WTC11 (cell line): ENCODE measurements around the gene DMKN. TPM values are rescaled to one million over a fixed set of nuclear protein-coding genes. Genes with fewer than 3 reads are reported as not detected.
A peak's percentile ranks its signal among the peaks of the same experiment; 100 is the strongest.

Source experiments
- ATAC-seq: fragments of 200-7000 bp; cut with Tn5 transposase; 2 replicates; pipeline ENCODE4 v1.10.0; 2021; ENCODE audit warnings: mild to moderate bottlenecking, moderate library complexity
- CTCF ChIA-PET: fragments of 300-600 bp; sonication (Branson Sonifier 250); formaldehyde crosslinking; loops from one replicate; lab custom pipeline; 2021; ENCODE audit warnings: antibody characterized with exemption; lab: Charles Lee
- POLR2A ChIA-PET: fragments of 350-600 bp; sonication (Branson Sonifier 250); formaldehyde crosslinking; loops from one replicate; lab custom pipeline; 2021; ENCODE audit warnings: antibody characterized with exemption; lab: Charles Lee
- DNase-seq: peaks from one replicate; pipeline ENCODE4 v3.0.0; 2021; ENCODE audit warnings: low spot score
- H3K27ac Mint-ChIP-seq: 2 replicates; pipeline ENCODE4 v1.8.0; 2021; ENCODE audit warnings: mixed read lengths
- H3K27me3 Mint-ChIP-seq: 2 replicates; pipeline ENCODE4 v1.8.0; 2021; ENCODE audit warnings: low read depth, mild to moderate bottlenecking, moderate library complexity, mixed read lengths
- H3K36me3 Mint-ChIP-seq: 2 replicates; pipeline ENCODE4 v1.8.0; 2021; ENCODE audit warnings: mixed read lengths
- H3K4me1 Mint-ChIP-seq: 2 replicates; pipeline ENCODE4 v1.8.0; 2022; ENCODE audit warnings: mixed read lengths
- H3K4me3 Mint-ChIP-seq: 2 replicates; pipeline ENCODE4 v1.8.0; 2021; ENCODE audit warnings: mild to moderate bottlenecking, moderate library complexity, mixed read lengths
- H3K9me3 Mint-ChIP-seq: 2 replicates; pipeline ENCODE4 v1.8.0; 2021; ENCODE audit warnings: mixed read lengths
- EMX1 ChIP-seq: fragments of 250-450 bp; sonication (Bioruptor Pico); IDR thresholded peaks from 2 replicates; pipeline ENCODE4 v1.8.0; 2021; ENCODE audit warnings: mild to moderate bottlenecking
- GABPB1 ChIP-seq: sonication (generic); formaldehyde crosslinking; IDR thresholded peaks from 2 replicates; pipeline ENCODE4 v1.8.1; 2023; ENCODE audit warnings: mild to moderate bottlenecking, missing genetic modification reagents
- GTF2I ChIP-seq: fragments of 250-450 bp; sonication (Bioruptor Pico); conservative IDR thresholded peaks from 2 replicates; pipeline ENCODE4 v1.4.0; 2021; ENCODE audit warnings: mild to moderate bottlenecking
- JUN ChIP-seq: sonication (generic); formaldehyde crosslinking; IDR thresholded peaks from 2 replicates; pipeline ENCODE4 v1.8.0; 2023; ENCODE audit warnings: mild to moderate bottlenecking, missing genetic modification reagents
- MXD4 ChIP-seq: fragments of 250-450 bp; sonication (Bioruptor Pico); IDR thresholded peaks from 2 replicates; pipeline ENCODE4 v1.8.0; 2021; ENCODE audit warnings: mild to moderate bottlenecking, moderate library complexity, borderline replicate concordance
- SMAD4 ChIP-seq: sonication (generic); formaldehyde crosslinking; IDR thresholded peaks from 2 replicates; pipeline ENCODE4 v1.8.0; 2022; ENCODE audit warnings: mild to moderate bottlenecking, missing genetic modification reagents
- ZNF138 ChIP-seq: sonication (generic); formaldehyde crosslinking; conservative IDR thresholded peaks from 2 replicates; pipeline ENCODE4 v1.8.1; 2022; ENCODE audit warnings: mild to moderate bottlenecking, moderate library complexity, missing genetic modification reagents
- ZNF317 ChIP-seq: sonication (generic); formaldehyde crosslinking; IDR thresholded peaks from 2 replicates; pipeline ENCODE4 v1.8.1; 2023; ENCODE audit warnings: low read depth, mild to moderate bottlenecking, moderate library complexity, missing genetic modification reagents, borderline replicate concordance
- total RNA-seq: library from RNA; stranded (reverse); gene quantifications from 3 replicates; pipeline ENCODE4 v1.2.3, GENCODE V29; 2021
- TF ChIP-seq, protein P1 (sequence below): fragments of 200-600 bp; IDR thresholded peaks from 2 replicates; pipeline ENCODE4 v1.8.0; 2022; ENCODE audit warnings: antibody characterized with exemption
- TF ChIP-seq, protein P2 (sequence below): sonication (generic); formaldehyde crosslinking; IDR thresholded peaks from 2 replicates; pipeline ENCODE4 v1.8.0; 2023; ENCODE audit warnings: missing genetic modification reagents, mild to moderate bottlenecking, borderline replicate concordance
- TF ChIP-seq, protein P3 (sequence below): fragments of 250-450 bp; sonication (Bioruptor Pico); IDR thresholded peaks from 2 replicates; pipeline ENCODE4 v1.9.0; 2021; ENCODE audit warnings: mild to moderate bottlenecking
- TF ChIP-seq, protein P4 (sequence below): sonication (generic); formaldehyde crosslinking; IDR thresholded peaks from 2 replicates; pipeline ENCODE4 v1.8.0; 2022; ENCODE audit warnings: mild to moderate bottlenecking, missing genetic modification reagents
- TF ChIP-seq, protein P5 (sequence below): sonication (generic); formaldehyde crosslinking; IDR thresholded peaks from 2 replicates; pipeline ENCODE4 v1.8.1; 2022; ENCODE audit warnings: mild to moderate bottlenecking, moderate library complexity, missing genetic modification reagents
- TF ChIP-seq, protein P6 (sequence below): sonication (generic); formaldehyde crosslinking; IDR thresholded peaks from 2 replicates; pipeline ENCODE4 v1.8.1; 2023; ENCODE audit warnings: mild to moderate bottlenecking, missing genetic modification reagents

DMKN gene
- total RNA-seq, 1 experiment from 2014 or later = 285 TPM

DNA sequence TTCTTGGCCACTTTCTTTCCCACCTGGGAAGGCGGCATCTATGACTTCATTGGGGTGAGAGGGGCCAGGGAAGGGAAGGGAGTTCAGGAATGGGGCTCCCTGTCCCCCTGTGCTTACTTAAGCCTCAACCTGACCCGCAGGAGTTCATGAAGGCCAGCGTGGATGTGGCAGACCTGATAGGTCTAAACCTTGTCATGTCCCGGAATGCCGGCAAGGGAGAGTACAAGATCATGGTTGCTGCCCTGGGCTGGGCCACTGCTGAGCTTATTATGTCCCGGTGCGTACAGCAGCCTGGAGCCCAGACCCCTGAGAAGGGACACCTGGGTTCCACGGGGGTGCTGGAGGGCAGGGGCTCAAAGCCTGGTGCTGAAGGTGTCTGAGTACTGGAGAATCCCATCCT, 33.1 kb upstream of the DMKN start:
- H3K27ac Mint-ChIP-seq = no peak overlapping the region
- peak overlapping the region; percentile 92 for H3K4me3 Mint-ChIP-seq
- H3K4me1 Mint-ChIP-seq = peaks cover 23% of the 10 kb centered on the region
- H3K9me3 Mint-ChIP-seq = no peaks in the 10 kb centered on the region
- CTCF ChIA-PET = interaction anchor here (0.9 kb wide), 1 partner anchor 36 kb away, joined by 6 read pairs; no protein-coding TSS in a partner anchor
- no peak for DNase-seq
- POLR2A ChIA-PET = interaction anchor here (0.7 kb wide), 1 partner anchor 36 kb away, joined by 3 read pairs; no protein-coding TSS in a partner anchor
- no peak for ATAC-seq
- TF ChIP-seq, protein P1, sequence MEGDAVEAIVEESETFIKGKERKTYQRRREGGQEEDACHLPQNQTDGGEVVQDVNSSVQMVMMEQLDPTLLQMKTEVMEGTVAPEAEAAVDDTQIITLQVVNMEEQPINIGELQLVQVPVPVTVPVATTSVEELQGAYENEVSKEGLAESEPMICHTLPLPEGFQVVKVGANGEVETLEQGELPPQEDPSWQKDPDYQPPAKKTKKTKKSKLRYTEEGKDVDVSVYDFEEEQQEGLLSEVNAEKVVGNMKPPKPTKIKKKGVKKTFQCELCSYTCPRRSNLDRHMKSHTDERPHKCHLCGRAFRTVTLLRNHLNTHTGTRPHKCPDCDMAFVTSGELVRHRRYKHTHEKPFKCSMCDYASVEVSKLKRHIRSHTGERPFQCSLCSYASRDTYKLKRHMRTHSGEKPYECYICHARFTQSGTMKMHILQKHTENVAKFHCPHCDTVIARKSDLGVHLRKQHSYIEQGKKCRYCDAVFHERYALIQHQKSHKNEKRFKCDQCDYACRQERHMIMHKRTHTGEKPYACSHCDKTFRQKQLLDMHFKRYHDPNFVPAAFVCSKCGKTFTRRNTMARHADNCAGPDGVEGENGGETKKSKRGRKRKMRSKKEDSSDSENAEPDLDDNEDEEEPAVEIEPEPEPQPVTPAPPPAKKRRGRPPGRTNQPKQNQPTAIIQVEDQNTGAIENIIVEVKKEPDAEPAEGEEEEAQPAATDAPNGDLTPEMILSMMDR = no peak
- no peak for TF ChIP-seq GTF2I
- TF ChIP-seq MXD4 = no peak
- no peak for TF ChIP-seq ZNF138 (CRISPR knock-in tag)
- TF ChIP-seq, protein P2, sequence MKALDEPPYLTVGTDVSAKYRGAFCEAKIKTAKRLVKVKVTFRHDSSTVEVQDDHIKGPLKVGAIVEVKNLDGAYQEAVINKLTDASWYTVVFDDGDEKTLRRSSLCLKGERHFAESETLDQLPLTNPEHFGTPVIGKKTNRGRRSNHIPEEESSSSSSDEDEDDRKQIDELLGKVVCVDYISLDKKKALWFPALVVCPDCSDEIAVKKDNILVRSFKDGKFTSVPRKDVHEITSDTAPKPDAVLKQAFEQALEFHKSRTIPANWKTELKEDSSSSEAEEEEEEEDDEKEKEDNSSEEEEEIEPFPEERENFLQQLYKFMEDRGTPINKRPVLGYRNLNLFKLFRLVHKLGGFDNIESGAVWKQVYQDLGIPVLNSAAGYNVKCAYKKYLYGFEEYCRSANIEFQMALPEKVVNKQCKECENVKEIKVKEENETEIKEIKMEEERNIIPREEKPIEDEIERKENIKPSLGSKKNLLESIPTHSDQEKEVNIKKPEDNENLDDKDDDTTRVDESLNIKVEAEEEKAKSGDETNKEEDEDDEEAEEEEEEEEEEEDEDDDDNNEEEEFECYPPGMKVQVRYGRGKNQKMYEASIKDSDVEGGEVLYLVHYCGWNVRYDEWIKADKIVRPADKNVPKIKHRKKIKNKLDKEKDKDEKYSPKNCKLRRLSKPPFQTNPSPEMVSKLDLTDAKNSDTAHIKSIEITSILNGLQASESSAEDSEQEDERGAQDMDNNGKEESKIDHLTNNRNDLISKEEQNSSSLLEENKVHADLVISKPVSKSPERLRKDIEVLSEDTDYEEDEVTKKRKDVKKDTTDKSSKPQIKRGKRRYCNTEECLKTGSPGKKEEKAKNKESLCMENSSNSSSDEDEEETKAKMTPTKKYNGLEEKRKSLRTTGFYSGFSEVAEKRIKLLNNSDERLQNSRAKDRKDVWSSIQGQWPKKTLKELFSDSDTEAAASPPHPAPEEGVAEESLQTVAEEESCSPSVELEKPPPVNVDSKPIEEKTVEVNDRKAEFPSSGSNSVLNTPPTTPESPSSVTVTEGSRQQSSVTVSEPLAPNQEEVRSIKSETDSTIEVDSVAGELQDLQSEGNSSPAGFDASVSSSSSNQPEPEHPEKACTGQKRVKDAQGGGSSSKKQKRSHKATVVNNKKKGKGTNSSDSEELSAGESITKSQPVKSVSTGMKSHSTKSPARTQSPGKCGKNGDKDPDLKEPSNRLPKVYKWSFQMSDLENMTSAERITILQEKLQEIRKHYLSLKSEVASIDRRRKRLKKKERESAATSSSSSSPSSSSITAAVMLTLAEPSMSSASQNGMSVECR = no peak
- TF ChIP-seq ZNF317 = no peak
- TF ChIP-seq JUN (CRISPR knock-in tag) = no peak
- TF ChIP-seq EMX1 (CRISPR knock-in tag) = no peak
- TF ChIP-seq GABPB1 = no peak
- TF ChIP-seq, protein P3, sequence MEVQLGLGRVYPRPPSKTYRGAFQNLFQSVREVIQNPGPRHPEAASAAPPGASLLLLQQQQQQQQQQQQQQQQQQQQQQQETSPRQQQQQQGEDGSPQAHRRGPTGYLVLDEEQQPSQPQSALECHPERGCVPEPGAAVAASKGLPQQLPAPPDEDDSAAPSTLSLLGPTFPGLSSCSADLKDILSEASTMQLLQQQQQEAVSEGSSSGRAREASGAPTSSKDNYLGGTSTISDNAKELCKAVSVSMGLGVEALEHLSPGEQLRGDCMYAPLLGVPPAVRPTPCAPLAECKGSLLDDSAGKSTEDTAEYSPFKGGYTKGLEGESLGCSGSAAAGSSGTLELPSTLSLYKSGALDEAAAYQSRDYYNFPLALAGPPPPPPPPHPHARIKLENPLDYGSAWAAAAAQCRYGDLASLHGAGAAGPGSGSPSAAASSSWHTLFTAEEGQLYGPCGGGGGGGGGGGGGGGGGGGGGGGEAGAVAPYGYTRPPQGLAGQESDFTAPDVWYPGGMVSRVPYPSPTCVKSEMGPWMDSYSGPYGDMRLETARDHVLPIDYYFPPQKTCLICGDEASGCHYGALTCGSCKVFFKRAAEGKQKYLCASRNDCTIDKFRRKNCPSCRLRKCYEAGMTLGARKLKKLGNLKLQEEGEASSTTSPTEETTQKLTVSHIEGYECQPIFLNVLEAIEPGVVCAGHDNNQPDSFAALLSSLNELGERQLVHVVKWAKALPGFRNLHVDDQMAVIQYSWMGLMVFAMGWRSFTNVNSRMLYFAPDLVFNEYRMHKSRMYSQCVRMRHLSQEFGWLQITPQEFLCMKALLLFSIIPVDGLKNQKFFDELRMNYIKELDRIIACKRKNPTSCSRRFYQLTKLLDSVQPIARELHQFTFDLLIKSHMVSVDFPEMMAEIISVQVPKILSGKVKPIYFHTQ = no peak
- peaks cover 21% of the 10 kb centered on the region; the same call in 1 of the 2 replicates for H3K36me3 Mint-ChIP-seq
- H3K27me3 Mint-ChIP-seq = no peaks in the 10 kb centered on the region

DNA sequence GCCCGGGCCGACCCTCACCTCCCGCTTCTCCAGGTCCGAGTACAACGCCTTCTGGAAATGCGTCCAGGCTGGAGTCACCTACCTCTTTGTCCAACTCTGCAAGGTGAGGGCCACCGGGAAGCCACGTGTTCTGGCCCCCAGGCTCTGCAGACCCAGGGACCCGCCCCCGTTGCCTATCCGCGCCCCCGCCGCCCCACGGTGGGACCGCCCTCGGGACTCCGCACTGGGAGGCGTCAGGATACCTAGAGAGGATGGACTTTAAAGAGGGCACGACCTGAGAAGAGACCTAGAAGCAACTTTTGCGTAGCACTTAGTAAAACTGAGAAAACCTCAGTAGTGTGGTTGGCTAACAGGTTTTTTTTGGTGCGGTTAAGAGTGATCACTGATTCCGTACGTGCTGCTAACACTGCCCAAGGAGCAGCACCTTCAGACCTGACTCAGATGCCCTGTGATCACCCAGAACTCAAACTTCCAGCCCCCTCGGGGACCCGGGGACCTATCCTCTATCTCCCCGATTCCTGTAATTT, 32.5 kb upstream of the DMKN start:
- ATAC-seq (peak; percentile 23), DNase-seq (peak; percentile 52)
- Mint-ChIP-seq H3K27ac (0 out of 2 replicates have a peak overlapping the region, but pooled peaks have one; percentile 27), H3K4me3 (peak overlapping the region; percentile 92), H3K27me3 (no peaks in the 10 kb centered on the region; the same call in 1 of the 2 replicates), H3K4me1 (peaks cover 23% of the 10 kb centered on the region), H3K36me3 (peaks cover 24% of the 10 kb centered on the region; the same call in 1 of the 2 replicates), H3K9me3 (no peaks in the 10 kb centered on the region)
- CTCF ChIA-PET = no interaction called here
- POLR2A ChIA-PET = no interaction called here
- TF ChIP-seq, protein P4, sequence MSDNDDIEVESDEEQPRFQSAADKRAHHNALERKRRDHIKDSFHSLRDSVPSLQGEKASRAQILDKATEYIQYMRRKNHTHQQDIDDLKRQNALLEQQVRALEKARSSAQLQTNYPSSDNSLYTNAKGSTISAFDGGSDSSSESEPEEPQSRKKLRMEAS (CRISPR knock-in tag) = 0 out of 2 replicates have a peak, but pooled peaks have one; percentile 2
- TF ChIP-seq, protein P5, sequence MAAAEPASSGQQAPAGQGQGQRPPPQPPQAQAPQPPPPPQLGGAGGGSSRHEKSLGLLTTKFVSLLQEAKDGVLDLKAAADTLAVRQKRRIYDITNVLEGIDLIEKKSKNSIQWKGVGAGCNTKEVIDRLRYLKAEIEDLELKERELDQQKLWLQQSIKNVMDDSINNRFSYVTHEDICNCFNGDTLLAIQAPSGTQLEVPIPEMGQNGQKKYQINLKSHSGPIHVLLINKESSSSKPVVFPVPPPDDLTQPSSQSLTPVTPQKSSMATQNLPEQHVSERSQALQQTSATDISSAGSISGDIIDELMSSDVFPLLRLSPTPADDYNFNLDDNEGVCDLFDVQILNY (CRISPR knock-in tag) = 0 out of 2 replicates have a peak, but pooled peaks have one; percentile 22
- TF ChIP-seq, protein P6, sequence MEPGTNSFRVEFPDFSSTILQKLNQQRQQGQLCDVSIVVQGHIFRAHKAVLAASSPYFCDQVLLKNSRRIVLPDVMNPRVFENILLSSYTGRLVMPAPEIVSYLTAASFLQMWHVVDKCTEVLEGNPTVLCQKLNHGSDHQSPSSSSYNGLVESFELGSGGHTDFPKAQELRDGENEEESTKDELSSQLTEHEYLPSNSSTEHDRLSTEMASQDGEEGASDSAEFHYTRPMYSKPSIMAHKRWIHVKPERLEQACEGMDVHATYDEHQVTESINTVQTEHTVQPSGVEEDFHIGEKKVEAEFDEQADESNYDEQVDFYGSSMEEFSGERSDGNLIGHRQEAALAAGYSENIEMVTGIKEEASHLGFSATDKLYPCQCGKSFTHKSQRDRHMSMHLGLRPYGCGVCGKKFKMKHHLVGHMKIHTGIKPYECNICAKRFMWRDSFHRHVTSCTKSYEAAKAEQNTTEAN (CRISPR knock-in tag) = no peak
- no peak for TF ChIP-seq SMAD4
